Esophagus squamous epithelium (tissue), 5 donors: ENCODE results near the gene ADPGK. TPM values are rescaled to one million over a fixed set of nuclear protein-coding genes. Genes with fewer than 3 reads are reported as not detected.

Source experiments
- DNase-seq: peaks from one replicate; lab custom pipeline; 2025; lab: John Stamatoyannopoulos, UW
- H3K27ac ChIP-seq, 4 donors: fragments of 200-600 bp; sonication (generic); one replicate each; pipeline ENCODE4 v1.5.1; 2016 to 2019; ENCODE audit warnings: mild to moderate bottlenecking in 1 of 4
- H3K27me3 ChIP-seq, 4 donors: fragments of 200-600 bp; sonication (generic); 1 replicate in 3 of 4; 2 replicates in 1 of 4; pipeline versions ENCODE4 v1.5.1 to v1.6.0; 2017 to 2021; ENCODE audit warnings: antibody characterized with exemption in 1 of 4
- H3K36me3 ChIP-seq, 3 donors: fragments of 200-600 bp; sonication (generic); one replicate each; pipeline ENCODE4 v1.5.1; 2016 to 2019
- H3K4me1 ChIP-seq, 3 donors: fragments of 200-600 bp; sonication (generic); one replicate each; pipeline ENCODE4 v1.5.1; 2017 to 2019
- H3K4me3 ChIP-seq, 4 donors: fragments of 200-600 bp; sonication (generic); 1 replicate in 3 of 4; 2 replicates in 1 of 4; pipeline ENCODE4 v1.5.1; 2016 to 2019; ENCODE audit warnings: mild to moderate bottlenecking in 2 of 4, moderate library complexity in 1 of 4
- H3K9me3 ChIP-seq, 3 donors: fragments of 200-600 bp; sonication (generic); one replicate each; pipeline ENCODE4 v1.5.1; 2016 to 2019
- POLR2A ChIP-seq, 4 donors: fragments of 450-650 bp; IDR thresholded peaks; one replicate each; pipeline ENCODE4 v1.6.1; 2017; ENCODE audit warnings: antibody characterized with exemption in 4 of 4, mild to moderate bottlenecking in 4 of 4, moderate library complexity in 3 of 4
- WGBS, 2 donors: methylation state at CpG; one replicate each; pipeline ENCODE4 v1.1.5; 2018; 5-methylcytosine and 5-hydroxymethylcytosine counted together
- intact Hi-C: fragments of 100-400 bp; cut with DNase I; formaldehyde crosslinking; loops from one replicate; pipeline ENCODE4 v1.15.0; 2022
- total RNA-seq, 4 donors: library from RNA; depleted of rRNA; stranded (reverse); fragments of >200 nt; gene quantifications; one replicate each; pipeline ENCODE4 v1.1.0, GENCODE V29; 2016
- TF ChIP-seq, protein P1 (sequence below), 6 experiments: fragments of 450-650 bp in 4 of 6; fragments of 200-600 bp in 2 of 6; sonication (generic) in 2 of 6; IDR thresholded peaks; one replicate each; pipeline ENCODE4 v1.5.1; 2016 to 2019; ENCODE audit warnings: antibody characterized with exemption in 6 of 6, mild to moderate bottlenecking in 4 of 6, moderate library complexity in 4 of 6
- donor health status: DM: yes; HTN: yes; CAD: no.

ADPGK gene
- total RNA-seq, 4 donors from 2014 or later = 25.1 to 55.5 (median 32.8) TPM

DNA sequence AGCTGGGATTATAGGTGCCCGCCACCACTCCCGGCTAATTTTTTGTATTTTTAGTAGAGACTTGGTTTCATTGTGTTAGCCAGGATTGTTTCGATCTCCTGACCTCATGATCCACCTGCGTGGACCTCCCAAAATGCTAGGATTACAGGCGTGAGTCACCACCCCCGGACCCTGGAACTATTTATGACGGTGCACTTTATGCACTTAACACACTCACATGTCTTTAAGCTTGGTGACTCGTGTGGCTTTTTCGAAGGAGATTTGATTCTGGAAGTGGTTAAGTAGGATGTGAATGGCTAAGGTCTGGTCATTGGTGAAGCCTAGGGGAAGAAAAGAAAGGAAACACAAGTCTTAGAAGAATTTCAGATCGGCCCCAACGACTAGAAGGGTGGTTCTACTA is 77.3 kb downstream of the ADPGK start:
- H3K9me3 ChIP-seq = no peaks in the 10 kb centered on the region
- intact Hi-C loops = no loop called here
- peaks cover 0 to 4% (median 0%) of the 10 kb centered on the region in 3 donors for H3K4me1 ChIP-seq
- no peak overlapping the region for H3K27ac ChIP-seq
- H3K4me3 ChIP-seq = no peak overlapping the region
- 87 to 94% methylated on average over 11 of the region's 11 CpGs for WGBS, 2 donors
- TF ChIP-seq, protein P1, sequence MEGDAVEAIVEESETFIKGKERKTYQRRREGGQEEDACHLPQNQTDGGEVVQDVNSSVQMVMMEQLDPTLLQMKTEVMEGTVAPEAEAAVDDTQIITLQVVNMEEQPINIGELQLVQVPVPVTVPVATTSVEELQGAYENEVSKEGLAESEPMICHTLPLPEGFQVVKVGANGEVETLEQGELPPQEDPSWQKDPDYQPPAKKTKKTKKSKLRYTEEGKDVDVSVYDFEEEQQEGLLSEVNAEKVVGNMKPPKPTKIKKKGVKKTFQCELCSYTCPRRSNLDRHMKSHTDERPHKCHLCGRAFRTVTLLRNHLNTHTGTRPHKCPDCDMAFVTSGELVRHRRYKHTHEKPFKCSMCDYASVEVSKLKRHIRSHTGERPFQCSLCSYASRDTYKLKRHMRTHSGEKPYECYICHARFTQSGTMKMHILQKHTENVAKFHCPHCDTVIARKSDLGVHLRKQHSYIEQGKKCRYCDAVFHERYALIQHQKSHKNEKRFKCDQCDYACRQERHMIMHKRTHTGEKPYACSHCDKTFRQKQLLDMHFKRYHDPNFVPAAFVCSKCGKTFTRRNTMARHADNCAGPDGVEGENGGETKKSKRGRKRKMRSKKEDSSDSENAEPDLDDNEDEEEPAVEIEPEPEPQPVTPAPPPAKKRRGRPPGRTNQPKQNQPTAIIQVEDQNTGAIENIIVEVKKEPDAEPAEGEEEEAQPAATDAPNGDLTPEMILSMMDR (IDR thresholded peaks at IDR 0.05) = no peak
- no peak for TF ChIP-seq POLR2A (IDR thresholded peaks at IDR 0.05)
- no peak for DNase-seq
- H3K27me3 ChIP-seq = no peaks in the 10 kb centered on the region
- peaks cover 0 to 12% (median 0%) of the 10 kb centered on the region in 3 donors for H3K36me3 ChIP-seq

Other genes with a start within 250 kb of the ADPGK start
- not detected for gene GOLGA6B, start 129.1 kb downstream of the ADPGK start, total RNA-seq
- gene HIGD2B, start 97.6 kb downstream of the ADPGK start, total RNA-seq = not detected
- 10 to 100 TPM in 2 of 4 donors, 1 to 10 TPM in 2; 2.8 to 15.3 (median 9.5) TPM for gene BBS4, start 97.6 kb downstream of the ADPGK start, total RNA-seq